Heart right ventricle (tissue), 16 donors: ENCODE data around the gene VN1R2. TPM values are rescaled to one million over a fixed set of nuclear protein-coding genes. Genes with fewer than 3 reads are reported as not detected.
"Not testable (repeated sequence)": the region's sequence is repeated elsewhere in the genome, so short reads cannot be mapped to it uniquely, and the experiment has no call there.

Source experiments
- ATAC-seq, 8 donors: fragments of 200-7000 bp; cut with Tn5 transposase; one replicate each; pipeline ENCODE4 v1.9.1; 2020; ENCODE audit warnings: mild to moderate bottlenecking in 8 of 8, moderate library complexity in 8 of 8, moderate number of reproducible peaks in 1 of 8
- DNase-seq, 2 donors: peaks; one replicate each; pipeline ENCODE4 v3.0.0-alpha.2; 2020
- H3K27ac ChIP-seq, 10 donors: fragments of 200-600 bp; sonication (generic) in 2 of 10; one replicate each; pipeline versions ENCODE4 v1.5.0 to v1.8.0; 2020 to 2022; ENCODE audit warnings: mild to moderate bottlenecking in 3 of 10
- H3K27me3 ChIP-seq, 7 donors: fragments of 200-600 bp; one replicate each; pipeline ENCODE4 v1.8.0; 2021 to 2022; ENCODE audit warnings: mild to moderate bottlenecking in 2 of 7
- H3K36me3 ChIP-seq, 9 donors: fragments of 200-600 bp; sonication (generic) in 1 of 9; one replicate each; pipeline versions ENCODE4 v1.5.0 to v1.8.0; 2020 to 2022; ENCODE audit warnings: mild to moderate bottlenecking in 2 of 9
- H3K4me1 ChIP-seq, 9 donors: fragments of 200-600 bp; sonication (generic) in 1 of 9; one replicate each; pipeline versions ENCODE4 v1.5.0 to v1.8.0; 2020 to 2022; ENCODE audit warnings: mild to moderate bottlenecking in 4 of 9
- H3K4me3 ChIP-seq, 10 donors: fragments of 200-600 bp; sonication (generic) in 2 of 10; one replicate each; pipeline versions ENCODE4 v1.5.0 to v1.8.0; 2020 to 2022; ENCODE audit warnings: mild to moderate bottlenecking in 7 of 10, moderate library complexity in 2 of 10
- H3K9me3 ChIP-seq, 11 donors: fragments of 200-600 bp in 10 of 11; sonication (generic) in 2 of 11; one replicate each; pipeline versions ENCODE4 v1.5.0 to v1.8.0; 2013 to 2022; ENCODE audit warnings: mild to moderate bottlenecking in 2 of 11, control low read depth in 1 of 11, moderate library complexity in 1 of 11
- CTCF ChIP-seq, 9 donors: fragments of 200-600 bp; sonication (generic) in 2 of 9; IDR thresholded peaks; one replicate each; pipeline versions ENCODE4 v1.5.0 to v1.8.0; 2021 to 2022; ENCODE audit warnings: antibody characterized with exemption in 9 of 9, mild to moderate bottlenecking in 5 of 9, moderate library complexity in 1 of 9
- WGBS, 2 donors: extraction: QIAGEN DNeasy Blood & Tissue Kit; methylation state at CpG; one replicate each; pipeline ENCODE4 v1.1.7; 2013; ENCODE audit warnings: inconsistent platforms in 1 of 2; 5-methylcytosine and 5-hydroxymethylcytosine counted together
- intact Hi-C, 10 donors: fragments of 100-400 bp; cut with DNase I; formaldehyde crosslinking; loops; one replicate each; pipeline versions ENCODE4 v1.11.1 to v1.14.2; 2022
- long read RNA-seq, 3 donors: library from polyadenylated mRNA; unstranded; transcript quantifications; one replicate each; pipeline ENCODE4 v2.0.0, GENCODE V29; 2020 to 2021
- polyA plus RNA-seq, 2 donors: library from polyadenylated mRNA; stranded (reverse); fragments of 200-250 nt; gene quantifications; one replicate each; pipeline ENCODE4 v1.2.3, GENCODE V29; 2013
- total RNA-seq, 10 donors: library from RNA; stranded (reverse); fragmentation: NEBNext Ultra II Directional in 3 of 10; extraction: Animal tissue kit (Norgen Biotek cat#: 25700) in 3 of 10; gene quantifications; one replicate each; pipeline versions ENCODE4 v1.2.1 to v1.2.4, GENCODE V29; 2021 to 2023
- donor health status: Arrhythmogenic right ventricular cardiomyopathy.
- donor health status: ischemic (EF 13 %, LVEDD 7.1; RV severe dilation, severe dysfunction).
- donor health status: healthy with polysubstance abuse.
- donor health status: DM: no; HTN: yes; CAD: no.
- donor health status: DM: no; HTN: no; CAD: no.
- donor health status: ischemic (EF 25% LVEDD 6.9; RV normal size, moderate dysfunction).
- donor health status: ischemic (EF 25% LVEDD 5.7; RV mildly dilated, moderate dysfunction).
- donor health status: healthy.
- donor health status: DM: yes; HTN: yes; CAD: no.
- donor health status: Ischemic cardiomyopathy.
- donor health status: ischemic (EF 35%, LVEDD 5.7; RV mildly dilated, moderate dysfunction).
- donor health status: nonischemic (EF 11% LVEDD 7.7; RV severe dilation, severe dysfunction).
- donor health status: DM: yes; HTN: yes; CAD: no.
- donor health status: PGD.
- donor health status: ischemic (EF 29% LVEDD 5.4; RV normal size, mild dysfunction).
- donor health status: nonischemic (EF 23%, LVEDD 6.1; RV moderate dilation, normal function).

Gene VN1R2
- not detected for total RNA-seq
- not detected for polyA plus RNA-seq
- long read RNA-seq, donor 1, result 0 reads
- long read RNA-seq, donor 2, result 0 reads
- long read RNA-seq, donor 3, result 0 reads

- ATAC-seq, H3K4me3 ChIP-seq, DNase-seq, H3K36me3 ChIP-seq, H3K27ac ChIP-seq: not testable (repeated sequence)
- H3K4me1 ChIP-seq, result peaks cover 0 to 20% (median 14%) of the 10 kb centered on the region in 9 donors
- 57 to 61% methylated on average over 14 of the region's 14 CpGs for WGBS, 2 donors
- H3K9me3 ChIP-seq, result peaks cover 0 to 60% (median 0%) of the 10 kb centered on the region in 11 donors
- H3K27me3 ChIP-seq, result peaks cover 0 to 19% (median 4%) of the 10 kb centered on the region in 7 donors
- intact Hi-C loops, result loop anchor here in 3 of 10 donors (5.0 to 10.0 kb wide), 3 partner anchors 61 to 77 kb away; partner anchors contain the start of genes ZNF665 (in 1 of the 3) and ZNF845 (in 1 of the 3)
Observed at GRCh38 chr19:53257715-53258342, at the start of gene VN1R2. Gene VN1R2 (plus strand): TSS chr19:53258292. CDS start chr19:53258376, 84 bp downstream.

- H3K4me3 ChIP-seq, DNase-seq, ATAC-seq, H3K27ac ChIP-seq, H3K4me1 ChIP-seq, H3K27me3 ChIP-seq, intact Hi-C loops: not testable (repeated sequence)
- Histone ChIP-seq H3K9me3 (peaks cover 15 to 100% (median 99%) of the 10 kb centered on the region in 11 donors), H3K36me3 (peaks cover 4 to 86% (median 54%) of the 10 kb centered on the region in 9 donors)
- WGBS, 2 donors, result 94 to 96% methylated on average over 3 of the region's 3 CpGs
Observed at GRCh38 chr19:53211554-53211953, 46.5 kb upstream of the VN1R2 start.

- H3K36me3 ChIP-seq, result peaks cover 4 to 80% (median 42%) of the 10 kb centered on the region in 9 donors
- no peak for DNase-seq
- no peak overlapping the region for H3K27ac ChIP-seq
- intact Hi-C loops, result no loop called here
- no peaks in the 10 kb centered on the region for H3K4me1 ChIP-seq
- TF ChIP-seq CTCF (IDR thresholded peaks at IDR 0.05), result no peak
- H3K4me3 ChIP-seq, result no peak overlapping the region
- WGBS, 2 donors, result 96 to 98% methylated on average over 2 of the region's 2 CpGs
- H3K9me3 ChIP-seq, result peaks cover 15 to 100% (median 100%) of the 10 kb centered on the region in 11 donors
- H3K27me3 ChIP-seq, result no peaks in the 10 kb centered on the region
- no peak for ATAC-seq
Observed at GRCh38 chr19:53212703-53213320, 45.3 kb upstream of the VN1R2 start.

- 95 to 96% methylated on average over 19 to 28 of the region's 28 CpGs for WGBS, 2 donors
- H3K4me3 ChIP-seq, H3K27me3 ChIP-seq, H3K27ac ChIP-seq, DNase-seq, intact Hi-C loops, H3K36me3 ChIP-seq, H3K4me1 ChIP-seq, ATAC-seq: not testable (repeated sequence)
- H3K9me3 ChIP-seq, result peaks cover 0 to 98% (median 75%) of the 10 kb centered on the region in 11 donors
Observed at GRCh38 chr19:53222716-53223115, 35.4 kb upstream of the VN1R2 start.

GRCh38 chr19:53224606-53225005, 33.5 kb upstream of the VN1R2 start:
- TF ChIP-seq CTCF (IDR thresholded peaks at IDR 0.05), result no peak
- Histone ChIP-seq H3K9me3 (peaks cover 0 to 98% (median 77%) of the 10 kb centered on the region in 11 donors), H3K4me3 (no peak overlapping the region), H3K4me1 (no peaks in the 10 kb centered on the region), H3K36me3 (peaks cover 0 to 8% (median 0%) of the 10 kb centered on the region in 9 donors), H3K27ac (no peak overlapping the region), H3K27me3 (no peaks in the 10 kb centered on the region)
- WGBS, 2 donors, result 93 to 98% methylated on average over 11 to 20 of the region's 20 CpGs
- intact Hi-C loops, result no loop called here
- ATAC-seq (no peak), DNase-seq (no peak)
